ENCODE data around the gene ANAPC10. TPM values are rescaled to one million over a fixed set of nuclear protein-coding genes. Genes with fewer than 3 reads are reported as not detected.

The ANAPC10 gene
- total RNA-seq, 2 experiments from 2014 or later: 26.2 to 28.5 TPM

- DNase-seq: no peak
- CTCF ChIA-PET: no interaction called here
- ATAC-seq: no peak
- Mint-ChIP-seq H3K27ac (peak overlapping the region; percentile 36), H3K9me3 (ENCODE audit: low read depth) (no peaks in the 10 kb centered on the region), H3K27me3 (no peaks in the 10 kb centered on the region), H3K36me3 (peaks cover 13% of the 10 kb centered on the region), H3K4me3 (no peak overlapping the region), H3K4me1 (peaks cover 27% of the 10 kb centered on the region)
Measured at GRCh38 chr4:145056325-145057130, 41.5 kb downstream of the ANAPC10 start.

GRCh38 chr4:145055533-145056257, 42.3 kb downstream of the ANAPC10 start:
- H3K27ac Mint-ChIP-seq: no peak overlapping the region
- H3K27me3 Mint-ChIP-seq: no peaks in the 10 kb centered on the region
- peaks cover 25% of the 10 kb centered on the region for H3K4me1 Mint-ChIP-seq
- no peaks in the 10 kb centered on the region for H3K9me3 Mint-ChIP-seq (ENCODE audit: low read depth)
- peaks cover 12% of the 10 kb centered on the region for H3K36me3 Mint-ChIP-seq
- DNase-seq (no peak), ATAC-seq (no peak)
- CTCF ChIA-PET: interaction anchor here (1.2 kb wide), 1 partner anchor 15 kb away, joined by 3 read pairs; no protein-coding TSS in a partner anchor
- H3K4me3 Mint-ChIP-seq: no peak overlapping the region

DNA sequence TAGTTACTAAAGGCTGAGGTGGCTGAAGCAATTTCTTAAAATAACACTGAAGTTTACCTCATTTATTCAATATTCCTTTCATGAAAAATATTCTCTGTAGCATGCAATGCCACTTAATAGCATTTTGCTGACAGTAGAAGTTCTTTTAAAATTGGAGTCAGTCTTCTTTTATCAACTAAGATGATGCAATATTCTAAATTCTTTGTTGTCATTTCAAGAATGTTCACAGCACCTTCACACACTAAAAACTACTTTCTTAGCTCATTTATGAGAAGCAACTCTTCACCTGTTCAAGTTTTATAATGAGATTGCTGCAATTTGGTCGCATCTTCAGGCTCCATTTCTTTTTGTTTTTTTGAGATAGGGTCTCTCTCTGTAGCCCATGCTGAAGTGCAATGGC, 48.8 kb downstream of the ANAPC10 start:
- H3K4me3 Mint-ChIP-seq: no peak overlapping the region
- CTCF ChIA-PET: no interaction called here
- no peaks in the 10 kb centered on the region for H3K4me1 Mint-ChIP-seq
- no peak for DNase-seq
- H3K9me3 Mint-ChIP-seq (ENCODE audit: low read depth): no peaks in the 10 kb centered on the region
- no peaks in the 10 kb centered on the region for H3K27me3 Mint-ChIP-seq
- peaks cover 14% of the 10 kb centered on the region for H3K36me3 Mint-ChIP-seq
- H3K27ac Mint-ChIP-seq: no peak overlapping the region
- no peak for ATAC-seq

DNA sequence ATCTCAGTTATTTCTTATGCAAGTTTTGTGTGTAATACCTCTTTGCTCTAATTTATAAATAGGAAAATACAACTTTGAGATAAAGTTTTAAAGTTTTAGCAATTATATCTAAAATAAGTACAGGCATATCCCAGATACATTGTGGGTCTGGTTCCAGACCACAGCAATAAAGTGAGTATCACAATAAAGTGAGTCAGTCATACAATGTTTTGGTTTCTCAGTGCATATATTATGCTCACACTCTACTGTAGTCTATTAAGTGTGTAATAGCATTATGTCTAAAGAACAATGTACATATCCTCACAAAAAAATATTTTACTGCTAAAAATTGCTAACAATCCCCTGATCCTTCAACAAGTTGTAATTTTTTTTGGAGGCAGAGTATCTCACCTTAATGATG, 49.2 kb downstream of the ANAPC10 start:
- Mint-ChIP-seq H3K4me3 (no peak overlapping the region), H3K36me3 (peaks cover 16% of the 10 kb centered on the region), H3K27me3 (no peaks in the 10 kb centered on the region), H3K4me1 (no peaks in the 10 kb centered on the region), H3K9me3 (ENCODE audit: low read depth) (no peaks in the 10 kb centered on the region), H3K27ac (no peak overlapping the region)
- CTCF ChIA-PET: no interaction called here
- DNase-seq (no peak), ATAC-seq (no peak)

DNA sequence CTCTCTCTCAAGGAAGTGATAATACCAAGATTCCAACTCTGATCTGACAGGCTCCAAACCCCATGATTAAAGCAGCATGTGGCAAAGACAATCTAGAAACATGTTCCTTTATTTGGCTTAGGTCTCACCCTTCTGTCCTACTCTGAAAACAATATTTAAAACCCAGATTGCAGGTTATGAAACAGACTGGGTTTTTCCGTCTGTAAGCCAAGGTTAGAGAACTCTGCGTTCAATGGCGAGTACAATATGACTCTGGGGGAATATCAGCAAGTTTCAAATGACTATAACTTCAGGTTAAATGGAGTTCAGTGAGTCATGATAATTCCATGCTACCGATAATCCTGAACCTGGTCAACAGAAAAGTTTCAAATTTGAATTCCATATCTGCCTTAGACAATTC, 50.8 kb downstream of the ANAPC10 start:
- CTCF ChIA-PET: no interaction called here
- Mint-ChIP-seq H3K4me3 (no peak overlapping the region), H3K9me3 (ENCODE audit: low read depth) (no peaks in the 10 kb centered on the region), H3K27me3 (no peaks in the 10 kb centered on the region), H3K27ac (no peak overlapping the region), H3K4me1 (no peaks in the 10 kb centered on the region), H3K36me3 (peaks cover 16% of the 10 kb centered on the region)
- ATAC-seq (no peak), DNase-seq (no peak)

DNA sequence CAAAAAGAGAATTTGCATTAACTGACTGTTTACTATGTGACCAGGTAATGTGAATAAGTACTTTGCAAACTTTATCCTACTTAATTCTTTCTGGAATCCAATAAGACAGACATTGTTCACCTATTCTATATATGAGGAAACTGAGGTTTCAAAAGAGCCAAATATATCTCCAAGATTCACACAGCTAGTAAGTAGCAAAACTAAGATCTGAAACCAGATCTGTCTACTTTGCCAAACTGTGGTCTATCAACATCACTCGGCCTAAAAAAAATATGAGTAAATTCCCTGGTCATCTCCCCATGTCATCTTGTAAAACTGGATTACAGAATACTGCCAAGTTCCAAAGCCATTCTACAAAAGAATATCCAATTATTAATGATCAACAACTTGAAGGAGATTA, 52.8 kb downstream of the ANAPC10 start:
- H3K4me3 Mint-ChIP-seq: no peak overlapping the region
- H3K9me3 Mint-ChIP-seq (ENCODE audit: low read depth): no peaks in the 10 kb centered on the region
- DNase-seq: no peak
- no peak for ATAC-seq
- CTCF ChIA-PET: no interaction called here
- H3K36me3 Mint-ChIP-seq: peaks cover 11% of the 10 kb centered on the region
- H3K4me1 Mint-ChIP-seq: no peaks in the 10 kb centered on the region
- H3K27me3 Mint-ChIP-seq: no peaks in the 10 kb centered on the region
- H3K27ac Mint-ChIP-seq: no peak overlapping the region

GRCh38 chr4:145044341-145044740, 53.7 kb downstream of the ANAPC10 start:
- H3K9me3 Mint-ChIP-seq (ENCODE audit: low read depth): no peaks in the 10 kb centered on the region
- no peak overlapping the region for H3K27ac Mint-ChIP-seq
- DNase-seq (no peak), ATAC-seq (no peak)
- H3K4me1 Mint-ChIP-seq: no peaks in the 10 kb centered on the region
- H3K36me3 Mint-ChIP-seq: peaks cover 13% of the 10 kb centered on the region
- H3K27me3 Mint-ChIP-seq: no peaks in the 10 kb centered on the region
- no peak overlapping the region for H3K4me3 Mint-ChIP-seq
- CTCF ChIA-PET: no interaction called here

GRCh38 chr4:145043306-145043705, 54.7 kb downstream of the ANAPC10 start:
- Mint-ChIP-seq H3K36me3 (peaks cover 13% of the 10 kb centered on the region), H3K4me1 (no peaks in the 10 kb centered on the region), H3K4me3 (no peak overlapping the region), H3K27me3 (no peaks in the 10 kb centered on the region), H3K9me3 (ENCODE audit: low read depth) (no peaks in the 10 kb centered on the region), H3K27ac (no peak overlapping the region)
- CTCF ChIA-PET: no interaction called here
- ATAC-seq: no peak
- DNase-seq: no peak

- H3K27me3 Mint-ChIP-seq: no peaks in the 10 kb centered on the region
Measured at GRCh38 chr4:145042601-145043285, 55.3 kb downstream of the ANAPC10 start.

GRCh38 chr4:145041378-145041777, 56.6 kb downstream of the ANAPC10 start:
- Mint-ChIP-seq H3K27ac (no peak overlapping the region), H3K4me3 (no peak overlapping the region), H3K36me3 (peaks cover 9% of the 10 kb centered on the region), H3K27me3 (no peaks in the 10 kb centered on the region), H3K4me1 (no peaks in the 10 kb centered on the region), H3K9me3 (ENCODE audit: low read depth) (no peaks in the 10 kb centered on the region)
- CTCF ChIA-PET: no interaction called here
- ATAC-seq (no peak), DNase-seq (no peak)

More at GRCh38 chr4:145042601-145043285, 55.3 kb downstream of the ANAPC10 start:
- Mint-ChIP-seq H3K4me1 (no peaks in the 10 kb centered on the region), H3K4me3 (no peak overlapping the region), H3K9me3 (ENCODE audit: low read depth) (no peaks in the 10 kb centered on the region), H3K36me3 (peaks cover 13% of the 10 kb centered on the region), H3K27ac (no peak overlapping the region)
- ATAC-seq (no peak), DNase-seq (no peak)
- CTCF ChIA-PET: no interaction called here

DNA sequence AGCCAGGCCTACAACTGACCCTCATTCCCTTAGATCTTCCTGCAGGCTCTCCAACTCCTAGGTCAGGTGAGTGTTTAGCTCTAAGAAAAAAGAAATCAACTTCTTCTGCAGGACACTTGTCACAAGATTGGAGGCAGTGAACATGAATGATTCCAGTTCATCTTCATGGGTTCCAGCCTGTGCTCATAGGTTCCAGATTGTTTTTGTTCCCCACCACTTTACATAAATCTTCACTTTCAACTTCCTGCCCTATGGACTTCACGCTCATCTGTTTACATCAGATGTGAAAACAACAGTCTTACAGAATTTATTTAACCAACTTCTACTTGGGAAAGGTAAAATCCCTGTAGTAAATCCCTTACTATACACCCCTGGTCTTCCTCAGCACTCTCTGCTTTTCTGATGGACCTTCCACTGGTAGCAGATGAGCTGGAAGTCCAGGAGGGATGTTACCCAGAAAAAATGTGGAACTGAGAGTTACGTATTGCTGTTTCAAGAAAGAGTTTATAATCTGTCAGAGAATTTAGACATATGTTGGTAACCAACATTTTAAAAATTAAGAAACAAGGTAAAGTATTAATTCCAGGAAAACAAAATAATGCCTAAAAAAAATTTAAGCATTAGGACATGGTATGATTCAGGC, 62.4 kb downstream of the ANAPC10 start:
- no peak for ATAC-seq
- no peak for DNase-seq
- no peak overlapping the region for H3K4me3 Mint-ChIP-seq
- no peak overlapping the region for H3K27ac Mint-ChIP-seq
- H3K27me3 Mint-ChIP-seq: no peaks in the 10 kb centered on the region
- peaks cover 48% of the 10 kb centered on the region for H3K36me3 Mint-ChIP-seq
- no peaks in the 10 kb centered on the region for H3K4me1 Mint-ChIP-seq
- no peaks in the 10 kb centered on the region for H3K9me3 Mint-ChIP-seq (ENCODE audit: low read depth)
- CTCF ChIA-PET: interaction anchor here (0.6 kb wide), 1 partner anchor 27 kb away, joined by 3 read pairs; no protein-coding TSS in a partner anchor

- Mint-ChIP-seq H3K36me3 (peaks cover 49% of the 10 kb centered on the region), H3K9me3 (ENCODE audit: low read depth) (no peaks in the 10 kb centered on the region), H3K27me3 (no peaks in the 10 kb centered on the region), H3K4me3 (no peak overlapping the region), H3K27ac (no peak overlapping the region), H3K4me1 (no peaks in the 10 kb centered on the region)
- DNase-seq: no peak
- ATAC-seq: no peak
- CTCF ChIA-PET: no interaction called here
Measured at GRCh38 chr4:145034727-145035211, 63.2 kb downstream of the ANAPC10 start.

DNA sequence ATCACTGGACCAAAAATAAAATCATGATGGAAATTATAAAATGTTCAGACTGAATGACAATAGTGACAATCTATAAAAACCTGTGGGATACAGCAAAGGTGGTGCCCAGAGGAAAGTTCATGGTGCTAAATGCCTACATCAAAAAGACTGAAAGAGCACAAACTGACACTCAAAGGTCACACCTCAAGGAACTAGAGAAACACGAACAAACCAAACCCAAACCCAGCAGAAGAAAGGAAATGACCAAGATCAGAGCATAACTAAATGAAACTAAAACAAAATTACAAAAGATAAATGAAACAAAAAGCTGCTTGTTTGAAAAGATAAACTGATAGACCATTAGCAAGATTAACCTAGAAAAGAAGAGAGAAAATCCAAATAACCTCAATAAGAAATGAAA, 78.7 kb downstream of the ANAPC10 start:
- H3K4me3 Mint-ChIP-seq: peak overlapping the region; percentile 52

More for the DNA sequence above, 78.7 kb downstream of the ANAPC10 start:
- no peak for DNase-seq
- Mint-ChIP-seq H3K4me1 (peaks cover 23% of the 10 kb centered on the region), H3K9me3 (ENCODE audit: low read depth) (peaks cover 10% of the 10 kb centered on the region), H3K27me3 (no peaks in the 10 kb centered on the region), H3K27ac (peak overlapping the region; percentile 92), H3K36me3 (peaks cover 65% of the 10 kb centered on the region)
- ATAC-seq: peak; percentile 51
- CTCF ChIA-PET: no interaction called here
